AG04449 (cell line): Measurements from ENCODE around the gene LYZ.

ENCODE experiments used
- CTCF ChIA-PET: fragments of 350-600 bp; formaldehyde crosslinking; extraction: SDS; loops from one replicate; lab custom pipeline; 2021; ENCODE audit warnings: antibody characterized with exemption; lab: Yijun Ruan, JAX
- POLR2A ChIA-PET: fragments of 400-600, 350-600 bp; formaldehyde crosslinking; extraction: SDS; loops from one replicate; lab custom pipeline; 2020; ENCODE audit warnings: antibody characterized with exemption, inconsistent platforms; lab: Yijun Ruan, JAX
- DNase-seq: peaks from one replicate; pipeline ENCODE4 v3.0.0-alpha.2; 2010; ENCODE audit warnings: low read depth, low spot score
- H3K4me3 ChIP-seq: 2 replicates; pipeline ENCODE4 v1.5.1; 2011; ENCODE audit warnings: low read depth, mild to moderate bottlenecking, control low read depth, low read length
- CTCF ChIP-seq: IDR thresholded peaks from one replicate; pipeline ENCODE4 v1.5.1; 2011; ENCODE audit warnings: mild to moderate bottlenecking, moderate library complexity, low read length, control low read depth, inconsistent platforms; ENCODE audit not compliant: insufficient read depth; ENCODE audit errors: missing control alignments

Gene LYZ

GRCh38 chr12:69338120-69338859, 9.9 kb upstream of the LYZ start:
- no peak overlapping the region for H3K4me3 ChIP-seq
- DNase-seq, result no peak
- POLR2A ChIA-PET, result no interaction called here
- CTCF ChIA-PET, result interaction anchor here (1.3 kb wide), 1 partner anchor 20 kb away, joined by 3 read pairs; no protein-coding TSS in a partner anchor
- no peak for TF ChIP-seq CTCF

GRCh38 chr12:69338936-69339335, 9.2 kb upstream of the LYZ start:
- H3K4me3 ChIP-seq, result no peak overlapping the region
- DNase-seq, result no peak
- POLR2A ChIA-PET, result no interaction called here
- CTCF ChIA-PET, result interaction anchor here (1.3 kb wide), 1 partner anchor 19 kb away, joined by 3 read pairs; no protein-coding TSS in a partner anchor
- TF ChIP-seq CTCF, result no peak

GRCh38 chr12:69339999-69340398, 8.2 kb upstream of the LYZ start:
- no peak for DNase-seq
- POLR2A ChIA-PET, result no interaction called here
- CTCF ChIA-PET, result no interaction called here
- TF ChIP-seq CTCF, result no peak
- no peak overlapping the region for H3K4me3 ChIP-seq

GRCh38 chr12:69341328-69341727, 6.9 kb upstream of the LYZ start:
- DNase-seq, result no peak
- TF ChIP-seq CTCF, result no peak
- ChIA-PET POLR2A (no interaction called here), CTCF (no interaction called here)
- H3K4me3 ChIP-seq, result no peak overlapping the region

GRCh38 chr12:69342421-69342820, 5.8 kb upstream of the LYZ start:
- no peak for DNase-seq
- H3K4me3 ChIP-seq, result no peak overlapping the region
- ChIA-PET POLR2A (no interaction called here), CTCF (no interaction called here)
- no peak for TF ChIP-seq CTCF

GRCh38 chr12:69343357-69343756, 4.8 kb upstream of the LYZ start:
- POLR2A ChIA-PET, result no interaction called here

More at GRCh38 chr12:69343357-69343756, 4.8 kb upstream of the LYZ start:
- H3K4me3 ChIP-seq, result no peak overlapping the region
- CTCF ChIA-PET, result no interaction called here
- no peak for TF ChIP-seq CTCF
- no peak for DNase-seq
